ENCODE results near the gene ELOVL5.
"Not testable (repeated sequence)": the region's sequence is repeated elsewhere in the genome, so short reads cannot be mapped to it uniquely, and the experiment has no call there.

Gene ELOVL5

GRCh38 chr6:53352360-53352759, 3.6 kb upstream of the ELOVL5 start:
- Histone ChIP-seq H3K4me1 (ENCODE audit: low read depth, poor library complexity, severe bottlenecking) (peaks cover 8% of the 10 kb centered on the region), H3K4me2 (no peak overlapping the region), H3K27ac (no peak overlapping the region), H3K36me3 (ENCODE audit: insufficient read depth) (no peaks in the 10 kb centered on the region), H3K79me2 (ENCODE audit: insufficient read depth, low read depth) (peaks cover 7% of the 10 kb centered on the region; the same call in 1 of the 2 replicates), H3K27me3 (ENCODE audit: insufficient read depth, low read depth) (no peaks in the 10 kb centered on the region), H3K4me3 (IDR thresholded peaks at IDR 0.05; ENCODE audit: insufficient read depth, low read depth, low read length) (no peak overlapping the region), H2AFZ (ENCODE audit: low read depth) (no peak overlapping the region), H3K9ac (no peak overlapping the region), H4K20me1 (ENCODE audit: insufficient read depth) (no peaks in the 10 kb centered on the region)
- TF ChIP-seq CTCF (conservative IDR thresholded peaks at IDR 0.05; ENCODE audit: low read depth, low read length): no peak

GRCh38 chr6:53349209-53349693, 501 bp upstream of the ELOVL5 start:
- Histone ChIP-seq H3K27ac (peak overlapping the region; percentile 76), H3K4me2 (peak overlapping the region; percentile 86), H3K36me3 (ENCODE audit: insufficient read depth) (no peaks in the 10 kb centered on the region), H3K9ac (peak overlapping the region; percentile 56), H4K20me1 (ENCODE audit: insufficient read depth) (peaks cover 19% of the 10 kb centered on the region), H2AFZ (ENCODE audit: low read depth) (peak overlapping the region; percentile 81), H3K4me1 (ENCODE audit: low read depth, poor library complexity, severe bottlenecking) (peaks cover 33% of the 10 kb centered on the region), H3K4me3 (IDR thresholded peaks at IDR 0.05; ENCODE audit: insufficient read depth, low read depth, low read length) (no peak overlapping the region), H3K27me3 (ENCODE audit: insufficient read depth, low read depth) (no peaks in the 10 kb centered on the region), H3K79me2 (ENCODE audit: insufficient read depth, low read depth) (peaks cover 38% of the 10 kb centered on the region)
- TF ChIP-seq CTCF (conservative IDR thresholded peaks at IDR 0.05; ENCODE audit: low read depth, low read length): no peak

- Histone ChIP-seq H4K20me1 (ENCODE audit: insufficient read depth) (peaks cover 26% of the 10 kb centered on the region), H3K4me1 (ENCODE audit: low read depth, poor library complexity, severe bottlenecking) (peaks cover 46% of the 10 kb centered on the region), H3K36me3 (ENCODE audit: insufficient read depth) (no peaks in the 10 kb centered on the region), H3K4me3 (IDR thresholded peaks at IDR 0.05; ENCODE audit: insufficient read depth, low read depth, low read length) (no peak overlapping the region), H3K9ac (peak overlapping the region; percentile 56), H3K27me3 (ENCODE audit: insufficient read depth, low read depth) (no peaks in the 10 kb centered on the region), H3K79me2 (ENCODE audit: insufficient read depth, low read depth) (peaks cover 51% of the 10 kb centered on the region), H3K27ac (peak overlapping the region; percentile 76), H3K4me2 (peak overlapping the region; percentile 86), H2AFZ (ENCODE audit: low read depth) (peak overlapping the region; percentile 81)
- TF ChIP-seq CTCF (conservative IDR thresholded peaks at IDR 0.05; ENCODE audit: low read depth, low read length): no peak
Measured at GRCh38 chr6:53347921-53348370, 804 bp downstream of the ELOVL5 start.

DNA sequence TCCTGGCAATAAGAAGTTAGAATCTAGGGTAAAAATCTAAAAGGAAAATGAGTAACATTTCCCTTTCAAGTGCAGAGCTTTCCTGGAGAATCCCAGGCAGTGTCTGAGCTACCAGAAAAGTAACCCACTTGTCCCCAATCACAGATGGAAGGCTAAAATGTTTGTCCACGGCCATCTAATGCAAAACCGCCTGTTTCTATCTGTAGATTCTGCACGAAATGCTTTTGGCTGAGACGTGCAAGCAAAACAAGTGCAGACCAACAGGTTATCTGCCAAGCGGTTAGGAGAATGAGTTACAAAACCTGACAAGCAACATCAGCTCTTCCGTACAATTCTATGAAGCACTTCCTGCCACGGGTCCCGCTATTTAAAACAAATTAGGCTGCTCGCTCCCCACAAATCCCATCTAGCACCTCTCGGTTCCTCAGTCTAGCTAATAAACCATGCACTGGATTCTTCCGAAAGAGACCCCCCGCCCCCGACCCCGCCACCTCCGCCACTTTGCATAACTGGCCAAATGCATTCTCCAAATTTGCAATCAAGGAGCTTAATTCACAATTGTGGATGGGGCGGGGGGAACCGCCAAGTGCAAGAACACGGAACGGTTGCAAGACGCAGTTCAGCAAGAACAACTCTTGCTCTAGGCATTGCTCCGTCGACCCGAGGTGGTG, 1.4 kb downstream of the ELOVL5 start:
- Histone ChIP-seq H3K4me1 (ENCODE audit: low read depth, poor library complexity, severe bottlenecking) (peaks cover 52% of the 10 kb centered on the region), H3K4me2 (peak overlapping the region; percentile 86), H3K4me3 (IDR thresholded peaks at IDR 0.05; ENCODE audit: insufficient read depth, low read depth, low read length) (no peak overlapping the region), H3K79me2 (ENCODE audit: insufficient read depth, low read depth) (peaks cover 57% of the 10 kb centered on the region), H3K27ac (peak overlapping the region; percentile 76; the same call in 1 of the 2 replicates), H3K9ac (peak overlapping the region; percentile 56; the same call in 1 of the 2 replicates), H3K27me3 (ENCODE audit: insufficient read depth, low read depth) (no peaks in the 10 kb centered on the region), H3K36me3 (ENCODE audit: insufficient read depth) (no peaks in the 10 kb centered on the region), H4K20me1 (ENCODE audit: insufficient read depth) (peaks cover 31% of the 10 kb centered on the region), H2AFZ (ENCODE audit: low read depth) (peak overlapping the region; percentile 81; the same call in 1 of the 2 replicates)
- TF ChIP-seq CTCF (conservative IDR thresholded peaks at IDR 0.05; ENCODE audit: low read depth, low read length): no peak

GRCh38 chr6:53346049-53346448, 2.7 kb downstream of the ELOVL5 start:
- H3K27me3 ChIP-seq (ENCODE audit: insufficient read depth, low read depth); H2AFZ ChIP-seq (ENCODE audit: low read depth); H3K36me3 ChIP-seq (ENCODE audit: insufficient read depth); H3K4me2 ChIP-seq; H3K4me3 ChIP-seq (IDR thresholded peaks at IDR 0.05; ENCODE audit: insufficient read depth, low read depth, low read length); H3K9ac ChIP-seq; H3K27ac ChIP-seq: not testable (repeated sequence)
- peaks cover 70% of the 10 kb centered on the region for H3K79me2 ChIP-seq (ENCODE audit: insufficient read depth, low read depth)
- H3K4me1 ChIP-seq (ENCODE audit: low read depth, poor library complexity, severe bottlenecking): peaks cover 52% of the 10 kb centered on the region
- peaks cover 39% of the 10 kb centered on the region for H4K20me1 ChIP-seq (ENCODE audit: insufficient read depth)

Measured in KMS-11 (cell line).